Measurements from ENCODE around the gene GXYLT2. TPM values are rescaled to one million over a fixed set of nuclear protein-coding genes. Genes with fewer than 3 reads are reported as not detected.

The GXYLT2 gene
- total and polyA plus RNA-seq, 2 of the 13 experiments (the other 11 are each of a cell fraction or from before 2014, with no cell fraction given) = 4.3 to 6.9 TPM

DNA sequence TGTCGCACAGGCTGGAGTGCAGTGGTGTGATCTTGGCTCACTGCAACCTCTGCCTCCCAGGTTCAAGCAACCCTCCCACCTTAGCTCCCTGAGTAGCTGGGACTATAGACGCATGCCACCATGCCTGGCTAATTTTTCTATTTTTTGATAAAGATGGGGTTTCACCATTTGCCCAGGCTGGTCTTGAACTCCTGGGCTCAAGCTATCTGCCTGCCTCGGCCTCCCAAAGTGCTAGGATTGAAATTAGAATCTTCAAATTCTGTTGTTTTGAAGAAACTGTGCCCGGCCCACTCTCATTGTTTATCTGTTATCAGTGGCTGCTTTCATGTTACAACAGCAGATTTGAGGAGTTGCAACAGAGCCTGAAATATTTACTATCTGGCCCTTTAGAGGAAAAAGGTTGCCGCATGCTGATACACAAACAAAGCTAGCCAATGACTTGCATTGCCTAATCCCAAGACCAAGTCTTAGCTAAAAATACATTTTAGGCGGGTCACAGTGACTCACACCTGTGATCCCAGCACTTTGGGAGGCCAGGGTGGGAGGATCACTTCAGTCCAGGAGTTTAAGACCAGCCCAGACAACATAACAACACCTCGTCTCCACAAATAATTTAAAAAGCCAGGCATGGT, 65.6 kb downstream of the GXYLT2 start (continued):
- TF ChIP-seq, protein P1, sequence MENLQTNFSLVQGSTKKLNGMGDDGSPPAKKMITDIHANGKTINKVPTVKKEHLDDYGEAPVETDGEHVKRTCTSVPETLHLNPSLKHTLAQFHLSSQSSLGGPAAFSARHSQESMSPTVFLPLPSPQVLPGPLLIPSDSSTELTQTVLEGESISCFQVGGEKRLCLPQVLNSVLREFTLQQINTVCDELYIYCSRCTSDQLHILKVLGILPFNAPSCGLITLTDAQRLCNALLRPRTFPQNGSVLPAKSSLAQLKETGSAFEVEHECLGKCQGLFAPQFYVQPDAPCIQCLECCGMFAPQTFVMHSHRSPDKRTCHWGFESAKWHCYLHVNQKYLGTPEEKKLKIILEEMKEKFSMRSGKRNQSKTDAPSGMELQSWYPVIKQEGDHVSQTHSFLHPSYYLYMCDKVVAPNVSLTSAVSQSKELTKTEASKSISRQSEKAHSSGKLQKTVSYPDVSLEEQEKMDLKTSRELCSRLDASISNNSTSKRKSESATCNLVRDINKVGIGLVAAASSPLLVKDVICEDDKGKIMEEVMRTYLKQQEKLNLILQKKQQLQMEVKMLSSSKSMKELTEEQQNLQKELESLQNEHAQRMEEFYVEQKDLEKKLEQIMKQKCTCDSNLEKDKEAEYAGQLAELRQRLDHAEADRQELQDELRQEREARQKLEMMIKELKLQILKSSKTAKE (CRISPR knock-in tag; IDR thresholded peaks at IDR 0.05; ENCODE audit: borderline replicate concordance) = 0 out of 2 replicates have a peak, but pooled peaks have one; percentile 24
- TF ChIP-seq ZNF556 (CRISPR knock-in tag; IDR thresholded peaks at IDR 0.05; ENCODE audit: borderline replicate concordance) (no peak), PRDM15 (CRISPR knock-in tag; IDR thresholded peaks at IDR 0.05) (no peak), LCORL (IDR thresholded peaks at IDR 0.05) (peak; percentile 97), LCORL (CRISPR knock-in tag; IDR thresholded peaks at IDR 0.05) (peak; percentile 99), ZNF660 (CRISPR knock-in tag; IDR thresholded peaks at IDR 0.05; ENCODE audit: borderline replicate concordance, low read depth) (no peak), ZNF280B (CRISPR knock-in tag; IDR thresholded peaks at IDR 0.05; ENCODE audit: borderline replicate concordance) (no peak), MEF2D (CRISPR knock-in tag; IDR thresholded peaks at IDR 0.05) (peak; percentile 99), ZNF335 (CRISPR knock-in tag; IDR thresholded peaks at IDR 0.05) (no peak), CHCHD3 (CRISPR knock-in tag; IDR thresholded peaks at IDR 0.05) (no peak), MNT (IDR thresholded peaks at IDR 0.05) (no peak), E2F5 (CRISPR knock-in tag; conservative IDR thresholded peaks at IDR 0.05) (no peak), YY1 (IDR thresholded peaks at IDR 0.05; ENCODE audit: insufficient read depth, insufficient replicate concordance, low read depth, low read length) (no peak), ZFP36 (IDR thresholded peaks at IDR 0.05; ENCODE audit: borderline replicate concordance, low read depth, low read length, partially characterized antibody) (no peak)
- TF ChIP-seq, protein P2, sequence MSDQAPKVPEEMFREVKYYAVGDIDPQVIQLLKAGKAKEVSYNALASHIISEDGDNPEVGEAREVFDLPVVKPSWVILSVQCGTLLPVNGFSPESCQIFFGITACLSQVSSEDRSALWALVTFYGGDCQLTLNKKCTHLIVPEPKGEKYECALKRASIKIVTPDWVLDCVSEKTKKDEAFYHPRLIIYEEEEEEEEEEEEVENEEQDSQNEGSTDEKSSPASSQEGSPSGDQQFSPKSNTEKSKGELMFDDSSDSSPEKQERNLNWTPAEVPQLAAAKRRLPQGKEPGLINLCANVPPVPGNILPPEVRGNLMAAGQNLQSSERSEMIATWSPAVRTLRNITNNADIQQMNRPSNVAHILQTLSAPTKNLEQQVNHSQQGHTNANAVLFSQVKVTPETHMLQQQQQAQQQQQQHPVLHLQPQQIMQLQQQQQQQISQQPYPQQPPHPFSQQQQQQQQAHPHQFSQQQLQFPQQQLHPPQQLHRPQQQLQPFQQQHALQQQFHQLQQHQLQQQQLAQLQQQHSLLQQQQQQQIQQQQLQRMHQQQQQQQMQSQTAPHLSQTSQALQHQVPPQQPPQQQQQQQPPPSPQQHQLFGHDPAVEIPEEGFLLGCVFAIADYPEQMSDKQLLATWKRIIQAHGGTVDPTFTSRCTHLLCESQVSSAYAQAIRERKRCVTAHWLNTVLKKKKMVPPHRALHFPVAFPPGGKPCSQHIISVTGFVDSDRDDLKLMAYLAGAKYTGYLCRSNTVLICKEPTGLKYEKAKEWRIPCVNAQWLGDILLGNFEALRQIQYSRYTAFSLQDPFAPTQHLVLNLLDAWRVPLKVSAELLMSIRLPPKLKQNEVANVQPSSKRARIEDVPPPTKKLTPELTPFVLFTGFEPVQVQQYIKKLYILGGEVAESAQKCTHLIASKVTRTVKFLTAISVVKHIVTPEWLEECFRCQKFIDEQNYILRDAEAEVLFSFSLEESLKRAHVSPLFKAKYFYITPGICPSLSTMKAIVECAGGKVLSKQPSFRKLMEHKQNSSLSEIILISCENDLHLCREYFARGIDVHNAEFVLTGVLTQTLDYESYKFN (CRISPR knock-in tag; conservative IDR thresholded peaks at IDR 0.05) = peak; percentile 90

All from HepG2 (cell line).